NCI-H2171 (cell line): ENCODE data around the gene TENM4.
"Not testable (repeated sequence)": the region's sequence is repeated elsewhere in the genome, so short reads cannot be mapped to it uniquely, and the experiment has no call there.

Source experiments
- DNase-seq: peaks from one replicate; lab custom pipeline; 2025; lab: John Stamatoyannopoulos, UW

TENM4 gene

DNA sequence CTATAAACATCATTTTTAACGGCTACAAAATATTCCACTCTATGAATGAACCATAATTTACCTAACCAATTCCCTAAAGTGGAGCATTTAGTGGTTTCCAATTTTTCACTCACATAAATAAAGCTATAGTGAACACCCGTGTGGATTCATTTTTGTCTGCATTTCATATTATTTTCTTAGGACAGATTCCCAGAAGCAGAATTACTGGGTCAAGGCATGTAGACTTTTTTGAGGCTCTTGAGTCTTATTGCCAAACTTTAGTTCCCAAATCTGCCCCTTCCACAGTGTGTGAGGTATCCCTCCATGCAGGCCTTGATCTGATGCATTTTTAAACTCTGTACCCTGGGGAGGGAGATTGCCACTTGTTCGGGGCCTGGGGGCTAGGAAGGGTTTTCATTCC is 198.2 kb downstream of the TENM4 start:
- no peak for DNase-seq

DNA sequence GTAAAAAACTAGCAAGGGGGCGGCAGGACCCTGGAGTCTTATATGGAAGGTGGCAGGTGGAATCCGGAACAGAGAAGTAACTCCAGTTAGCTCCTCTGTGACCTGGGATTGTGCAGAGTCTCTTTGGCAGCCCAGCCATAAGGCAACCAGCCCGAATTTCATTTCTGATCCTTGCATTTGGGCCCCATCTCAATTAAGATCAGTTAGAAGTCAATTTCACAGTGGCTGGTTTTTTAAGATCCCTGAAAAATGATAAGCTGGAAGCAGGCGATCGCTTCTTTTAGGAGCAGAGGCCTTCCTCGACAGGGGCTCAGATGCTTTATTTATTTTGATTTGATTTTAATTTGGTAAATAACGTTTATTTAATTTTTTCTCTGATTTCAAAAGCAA is 199.0 kb downstream of the TENM4 start:
- no peak for DNase-seq

DNA sequence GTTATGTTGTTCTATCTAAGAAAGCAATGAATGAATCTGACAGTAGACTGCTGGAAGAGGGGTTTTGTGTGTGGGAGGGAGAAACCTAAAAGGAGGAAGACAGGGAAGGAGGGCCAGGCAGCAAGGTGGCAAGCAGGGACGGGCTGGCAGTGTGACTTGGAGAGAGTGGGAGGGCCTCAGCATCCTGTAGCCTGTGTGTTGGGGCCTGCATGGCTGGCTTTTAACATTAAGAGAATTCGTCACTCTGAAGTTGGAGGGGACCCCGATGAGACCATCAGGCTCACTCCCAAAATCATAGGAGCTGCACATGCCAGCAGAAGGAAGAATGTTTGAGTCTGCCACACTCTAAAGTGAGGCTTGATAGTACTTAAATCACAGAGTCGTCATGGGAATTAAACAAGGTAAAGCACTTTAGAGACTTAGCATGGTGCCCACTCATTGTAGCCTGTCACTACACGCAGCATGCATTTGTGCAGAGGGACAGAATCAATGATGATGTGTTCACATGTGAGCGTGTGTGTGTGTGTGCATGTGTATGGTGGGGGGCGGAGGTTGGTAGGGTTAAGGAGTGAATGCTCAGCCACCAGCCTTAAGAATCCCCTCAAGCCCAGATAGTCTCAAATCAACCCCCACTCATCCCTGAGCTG is 199.5 kb downstream of the TENM4 start:
- no peak for DNase-seq

DNA sequence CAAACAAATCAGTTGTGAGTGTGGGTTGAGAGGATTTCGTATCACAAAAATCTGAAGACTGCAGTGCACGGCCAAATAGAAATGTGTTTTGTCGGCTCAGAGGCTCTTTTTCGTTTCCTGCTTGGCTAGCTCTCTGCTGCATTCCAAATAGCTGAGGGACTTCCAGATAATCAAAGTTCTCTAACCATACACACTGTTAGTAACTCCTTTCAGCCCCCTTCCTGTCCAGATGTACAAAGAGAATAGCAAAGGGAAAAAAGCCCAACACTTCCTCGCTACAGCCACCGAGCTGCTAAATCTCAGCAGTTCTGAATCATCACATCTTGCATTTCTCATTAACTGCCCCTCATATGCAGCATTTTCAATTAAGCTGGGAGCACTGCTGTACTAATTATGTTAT is 203.1 kb downstream of the TENM4 start:
- DNase-seq, result no peak

DNA sequence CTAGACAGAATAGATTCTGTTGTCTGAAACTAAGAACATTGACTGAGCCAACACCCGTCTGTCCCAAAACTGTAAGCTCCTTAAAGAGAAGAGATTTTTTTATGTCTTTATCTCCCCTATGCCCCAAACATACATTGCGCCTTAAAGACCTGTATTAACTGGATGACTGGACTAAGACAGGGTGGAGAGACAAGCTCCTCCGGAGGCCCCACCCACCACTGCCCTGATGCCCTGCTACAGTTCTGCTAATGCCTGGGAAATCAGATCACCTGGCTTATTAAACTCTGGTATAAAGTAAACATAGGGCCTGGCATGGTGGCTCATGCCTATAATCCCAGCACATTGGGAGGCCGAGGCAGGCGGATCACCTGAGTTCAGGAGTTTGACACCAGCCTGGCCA is 203.7 kb downstream of the TENM4 start:
- DNase-seq, result no peak

DNA sequence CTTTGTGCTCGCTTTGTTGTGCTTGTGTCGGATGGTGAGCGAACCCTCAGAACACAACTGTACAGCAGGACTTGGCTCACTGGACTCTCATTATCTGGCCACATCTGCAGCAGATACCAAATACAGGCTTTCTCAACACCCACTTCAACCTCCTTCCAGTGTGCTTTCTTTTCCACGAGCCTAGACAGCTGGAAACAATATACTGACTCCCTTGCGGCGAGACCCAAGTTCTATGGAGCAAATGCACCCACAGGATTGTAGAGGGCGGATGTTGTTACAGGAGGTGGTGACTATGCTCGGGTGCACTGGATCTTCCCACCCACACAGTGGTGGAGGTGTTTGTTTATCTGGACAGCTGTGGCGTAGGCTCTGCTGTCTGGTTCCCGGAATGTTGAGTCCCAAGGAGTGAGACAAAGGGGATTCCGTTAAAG is 204.3 kb downstream of the TENM4 start:
- no peak for DNase-seq

DNA sequence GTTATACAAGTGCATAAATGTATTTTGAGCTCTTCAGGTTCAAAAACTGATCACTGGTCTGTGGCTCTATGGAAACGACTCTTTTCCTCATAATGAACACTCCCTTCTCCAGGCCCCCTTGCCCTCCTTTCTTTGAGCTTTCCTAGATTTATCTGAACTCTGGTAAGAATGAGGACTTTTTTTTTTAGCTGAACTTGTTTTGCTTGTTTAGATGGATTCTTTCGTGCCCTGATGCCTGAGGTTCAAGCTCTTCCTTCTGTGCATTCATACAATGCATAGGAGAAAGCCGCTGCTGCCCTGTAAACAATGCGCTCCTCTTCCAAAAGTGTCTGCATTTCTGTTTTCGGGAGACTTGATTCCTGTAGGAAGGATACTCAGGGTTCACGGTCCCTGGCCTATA is 205.1 kb downstream of the TENM4 start:
- no peak for DNase-seq

DNA sequence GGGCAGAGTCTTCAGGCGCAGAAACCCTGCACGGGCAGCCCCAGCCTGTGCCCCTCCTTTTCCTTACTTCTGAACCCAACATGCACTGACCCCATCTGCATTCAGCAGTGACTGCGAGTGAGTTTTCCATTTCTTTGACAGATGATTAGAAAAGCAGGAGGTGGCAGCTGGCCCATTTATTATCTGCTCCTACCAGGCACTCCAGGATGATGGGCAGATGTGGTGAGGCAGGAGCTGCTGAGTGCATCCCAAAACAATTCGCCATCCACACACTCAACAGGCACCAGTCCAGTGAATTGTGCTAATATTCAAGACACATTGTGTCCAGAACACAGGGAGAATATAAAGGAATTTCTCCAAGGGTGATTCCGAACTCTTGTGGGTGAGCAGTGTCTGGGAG is 208.5 kb downstream of the TENM4 start:
- peak; percentile 64 for DNase-seq

DNA sequence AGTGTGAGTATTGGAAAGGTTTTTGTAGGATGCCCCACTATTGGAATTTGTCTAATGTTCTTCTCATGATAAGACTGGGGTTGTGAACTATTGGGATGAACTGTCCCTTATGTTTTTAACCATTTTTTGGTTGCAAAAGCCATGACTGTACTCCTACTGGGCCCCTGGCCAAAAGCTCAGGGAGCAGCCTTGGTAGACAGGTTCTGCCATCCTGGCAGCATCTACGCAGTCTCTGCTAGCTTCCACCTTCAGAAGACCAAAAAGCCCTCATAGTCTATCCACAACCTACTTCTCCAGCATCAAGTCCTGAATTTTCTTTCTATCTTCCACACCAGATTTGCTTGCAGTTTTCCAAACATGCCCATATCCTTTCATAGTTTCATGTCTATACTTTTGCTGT is 211.8 kb downstream of the TENM4 start:
- no peak for DNase-seq

DNA sequence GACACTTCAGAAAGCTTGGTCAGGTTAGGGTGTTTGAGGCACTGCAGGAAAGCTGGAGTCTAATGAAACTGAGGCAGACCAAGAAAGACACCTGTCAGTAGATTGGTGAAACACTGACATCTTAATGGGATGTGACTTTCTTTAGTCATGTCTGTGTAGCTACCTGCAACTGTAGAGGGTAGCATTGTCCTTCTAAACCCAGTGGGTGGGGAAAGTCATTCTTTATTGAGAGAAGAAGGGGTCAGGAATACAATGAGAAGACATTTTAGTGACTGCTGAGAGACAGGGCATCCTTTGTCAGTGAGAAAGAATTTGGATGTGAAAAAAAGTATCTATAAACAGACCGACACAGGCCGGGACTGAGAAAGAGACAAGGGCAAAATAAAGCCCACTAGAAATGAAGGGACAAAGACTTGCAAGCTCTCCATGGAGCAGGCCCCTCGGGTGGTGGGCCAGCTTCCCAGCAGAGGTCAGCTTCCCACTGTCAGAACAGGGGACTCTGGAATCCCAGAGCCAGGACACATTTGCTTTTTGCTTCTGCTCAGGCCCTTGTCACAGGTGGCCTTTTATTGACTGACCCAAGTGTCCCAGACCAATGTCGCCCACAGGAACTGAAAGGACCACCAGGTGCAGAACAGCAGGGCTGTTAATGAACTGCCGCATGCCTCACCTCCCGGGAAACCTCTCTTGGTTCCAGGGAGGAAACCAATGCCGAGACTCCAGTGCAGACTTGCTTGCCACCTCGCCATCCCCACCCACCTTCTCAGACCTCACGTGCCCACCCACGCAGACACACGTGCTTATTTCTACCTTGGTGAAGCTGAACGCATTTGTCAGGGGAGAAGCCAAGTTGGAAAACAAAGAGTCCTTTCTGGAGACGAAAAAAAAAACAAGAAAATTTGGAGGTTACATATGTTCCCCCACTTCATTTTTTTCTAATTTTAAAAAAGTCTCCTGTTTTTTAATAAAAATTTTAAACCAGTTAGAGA is 212.8 kb downstream of the TENM4 start:
- DNase-seq, result no peak

DNA sequence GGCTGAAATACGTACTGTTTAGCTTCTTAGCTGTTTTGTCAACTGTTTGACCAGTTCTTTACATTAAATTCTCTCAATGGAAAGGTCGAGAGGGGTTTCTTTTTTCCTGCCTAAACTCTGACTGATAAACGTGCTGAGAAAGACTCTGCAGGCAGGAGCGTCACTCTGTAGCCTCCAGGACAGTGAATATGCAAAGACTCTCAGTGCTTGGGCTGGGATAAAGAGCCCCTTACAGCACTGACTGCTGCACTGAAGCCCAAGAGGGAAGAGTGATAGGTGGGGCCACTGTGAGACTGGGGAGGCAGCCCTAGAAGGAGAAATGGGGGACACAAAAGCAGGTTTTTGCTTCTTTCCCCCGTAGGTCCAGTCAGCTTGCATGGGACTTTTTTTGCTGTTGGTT is 213.5 kb downstream of the TENM4 start:
- DNase-seq, result no peak

DNA sequence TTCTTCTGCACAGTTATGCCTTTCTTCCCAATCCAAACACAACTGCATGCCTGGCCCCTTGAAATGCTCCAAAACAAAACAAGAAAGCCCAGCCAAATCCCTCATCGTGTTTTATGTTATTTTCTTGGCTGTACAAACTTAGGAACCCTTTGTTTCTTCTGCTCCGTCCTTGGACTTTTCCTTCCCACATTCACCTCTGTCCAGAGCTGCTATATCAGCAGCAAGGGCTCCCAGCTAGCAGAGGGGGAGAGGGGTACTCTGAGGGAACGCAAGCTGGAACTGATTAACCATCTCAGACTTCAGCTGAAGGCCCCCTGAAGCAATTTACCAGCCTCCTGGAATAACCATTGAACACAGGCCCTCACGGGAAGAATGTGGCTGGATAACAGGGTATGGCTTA is 214.7 kb downstream of the TENM4 start:
- no peak for DNase-seq

DNA sequence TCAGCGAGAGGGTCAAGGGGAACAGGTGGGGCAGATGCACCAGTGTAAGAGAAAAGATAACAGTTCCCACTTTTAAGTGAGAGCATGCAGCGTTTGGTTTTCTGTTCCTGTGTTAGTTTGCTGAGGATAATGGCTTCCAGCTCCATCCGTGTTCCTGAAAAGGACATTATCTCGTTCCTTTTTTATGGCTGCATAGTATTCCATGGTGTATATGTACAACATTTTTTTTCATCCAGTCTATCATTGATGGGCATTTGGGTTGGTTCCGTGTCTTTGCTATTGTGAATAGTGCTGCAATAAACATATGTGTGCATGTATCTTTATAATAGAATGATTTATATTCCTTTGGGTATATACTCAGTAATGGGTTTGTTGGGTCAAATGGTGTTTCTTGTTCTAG is 218.7 kb downstream of the TENM4 start:
- not testable (repeated sequence) for DNase-seq

DNA sequence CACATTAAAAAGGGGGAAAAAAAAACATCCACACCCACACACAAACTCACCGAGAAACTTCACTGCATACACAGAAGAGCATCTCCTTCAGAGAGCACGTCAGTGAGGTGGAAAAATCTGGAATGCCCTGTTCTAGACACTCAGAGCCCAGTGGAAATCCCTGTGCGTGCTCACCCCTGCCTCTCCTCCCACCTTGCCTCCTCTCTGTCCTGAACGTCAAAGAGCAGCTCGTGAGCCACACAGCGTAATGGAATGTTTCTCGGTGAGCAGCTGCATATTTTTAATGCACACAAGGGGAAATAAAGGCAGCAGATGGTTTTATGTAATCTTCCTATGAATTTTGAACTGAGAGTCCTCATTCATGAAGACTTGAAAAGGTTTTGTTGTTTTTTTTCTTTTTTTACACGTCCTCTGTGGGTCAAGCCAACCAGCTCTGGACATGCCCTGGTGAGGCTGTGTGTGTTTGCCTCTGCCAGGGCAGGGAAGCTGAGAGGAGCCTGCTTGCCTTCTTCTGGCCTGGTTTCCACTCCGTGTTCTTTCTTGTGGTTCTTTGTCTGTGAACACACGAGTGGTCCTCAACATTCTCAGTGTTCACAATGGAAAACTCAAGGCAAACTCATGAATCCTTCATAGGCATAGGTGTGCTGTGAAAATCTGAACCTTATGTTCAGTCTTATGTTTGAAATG is 219.2 kb downstream of the TENM4 start:
- no peak for DNase-seq

DNA sequence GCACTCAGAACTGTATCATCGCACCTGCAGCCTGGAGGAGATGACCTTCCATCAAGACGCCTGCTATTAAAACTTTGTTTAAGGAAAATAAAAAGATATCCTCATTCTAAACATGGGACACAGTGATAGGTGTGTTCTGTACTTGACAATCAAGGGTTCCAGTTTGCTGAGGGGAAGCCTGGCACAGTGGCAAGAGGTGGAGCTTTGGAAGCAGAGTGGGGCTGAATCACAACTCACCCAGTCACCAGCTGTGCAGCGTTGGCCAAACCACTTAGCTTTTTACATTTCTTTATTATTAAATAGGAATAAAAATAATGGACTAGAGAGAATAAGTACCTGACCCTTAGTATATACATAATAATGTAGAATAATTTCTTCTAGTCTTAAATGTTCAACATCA is 220.7 kb downstream of the TENM4 start:
- DNase-seq, result no peak

DNA sequence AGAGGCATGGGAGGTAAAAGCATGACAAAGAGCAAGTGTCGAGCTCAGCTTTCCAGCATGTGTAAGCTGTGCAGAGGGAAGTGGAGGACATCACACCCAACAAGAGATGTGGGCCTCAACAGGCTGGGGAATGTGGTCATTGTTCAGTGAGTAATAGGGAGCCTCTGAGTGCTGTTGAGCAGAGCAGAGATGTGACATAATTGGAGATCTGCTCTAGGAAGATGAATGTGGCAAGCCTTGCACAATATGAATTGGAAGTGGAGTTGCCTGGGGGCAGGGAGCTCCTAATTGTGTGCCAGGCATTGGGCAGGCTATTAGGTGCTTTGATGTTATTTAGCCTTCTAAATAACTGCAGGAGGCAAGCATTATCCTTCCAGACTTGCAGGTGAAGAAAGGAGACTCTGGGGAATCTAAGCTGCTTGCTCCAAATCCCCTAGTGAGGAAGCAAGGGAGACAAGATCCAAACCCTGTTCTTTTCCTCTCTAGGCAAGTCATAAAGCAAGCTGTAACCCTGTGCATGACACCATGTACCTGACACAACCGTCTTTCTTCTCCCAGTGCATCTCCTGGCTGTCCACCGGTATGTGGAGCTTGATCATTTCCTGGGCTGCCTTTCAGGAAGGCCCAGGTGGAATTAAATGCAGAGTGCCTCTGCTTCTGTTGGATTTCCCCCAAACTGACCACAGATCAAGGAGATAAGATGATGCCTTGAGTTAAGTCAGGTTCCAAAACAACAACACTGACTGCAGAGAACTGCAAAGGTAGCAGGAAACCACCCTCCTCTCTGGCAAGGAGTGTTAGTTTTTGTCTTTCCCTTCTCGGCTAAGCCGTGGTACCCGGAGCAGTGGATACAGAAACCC is 221.4 kb downstream of the TENM4 start:
- no peak for DNase-seq

DNA sequence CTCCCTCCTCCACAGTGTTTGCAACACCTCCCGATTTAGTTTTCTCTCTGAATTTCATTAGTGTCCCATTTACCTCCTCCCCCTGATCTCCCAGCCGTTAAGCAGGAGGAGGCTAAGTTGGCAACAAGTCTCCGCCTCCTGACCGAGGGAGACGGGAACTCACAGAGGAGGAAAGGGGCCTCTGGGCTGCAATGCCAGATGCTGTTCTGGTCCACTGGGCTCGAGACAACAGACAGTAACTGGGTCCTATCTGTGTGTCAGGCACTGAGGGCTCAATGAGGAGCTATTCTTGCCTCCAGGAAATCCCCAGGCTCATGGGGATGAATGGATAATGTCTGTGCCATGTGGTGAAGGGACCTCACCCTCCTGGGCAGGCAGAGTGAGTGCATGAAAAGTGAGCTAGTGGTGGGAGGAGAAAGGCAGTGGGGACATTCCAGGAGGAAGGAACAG is 228.1 kb downstream of the TENM4 start:
- DNase-seq, result no peak

DNA sequence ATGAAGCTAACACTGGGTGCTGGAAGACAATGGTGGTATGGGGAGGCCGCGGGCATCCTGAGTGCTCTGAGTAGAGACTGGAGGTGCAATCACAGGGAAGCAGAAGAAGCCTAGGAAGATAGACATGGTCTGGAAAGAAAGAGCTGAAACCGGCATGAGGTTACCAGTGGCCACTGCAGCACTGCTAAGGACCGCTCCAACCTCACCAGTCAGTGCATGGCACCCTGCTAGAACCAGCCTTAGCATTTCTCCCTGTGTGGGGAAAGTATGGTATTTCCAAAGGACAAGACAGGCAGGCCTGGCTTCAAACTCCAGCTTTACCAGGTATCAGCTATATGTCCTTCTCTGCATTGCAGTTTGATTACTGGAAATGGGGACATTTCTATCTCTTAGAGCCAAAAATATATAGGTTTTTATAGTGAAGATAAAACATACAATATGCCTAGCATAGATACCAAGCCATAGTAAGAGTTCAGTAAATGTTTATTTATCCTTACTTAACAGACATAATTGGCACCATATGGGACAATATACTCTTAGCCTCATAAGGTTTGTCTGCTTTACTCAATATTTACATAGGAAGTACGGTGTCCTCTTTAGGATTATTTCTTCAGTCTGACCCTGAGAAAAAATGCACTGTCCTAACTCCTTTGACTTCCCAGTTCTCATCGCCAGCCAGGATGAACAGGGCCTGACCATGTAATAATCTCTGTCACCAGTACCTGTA is 231.1 kb downstream of the TENM4 start:
- no peak for DNase-seq

DNA sequence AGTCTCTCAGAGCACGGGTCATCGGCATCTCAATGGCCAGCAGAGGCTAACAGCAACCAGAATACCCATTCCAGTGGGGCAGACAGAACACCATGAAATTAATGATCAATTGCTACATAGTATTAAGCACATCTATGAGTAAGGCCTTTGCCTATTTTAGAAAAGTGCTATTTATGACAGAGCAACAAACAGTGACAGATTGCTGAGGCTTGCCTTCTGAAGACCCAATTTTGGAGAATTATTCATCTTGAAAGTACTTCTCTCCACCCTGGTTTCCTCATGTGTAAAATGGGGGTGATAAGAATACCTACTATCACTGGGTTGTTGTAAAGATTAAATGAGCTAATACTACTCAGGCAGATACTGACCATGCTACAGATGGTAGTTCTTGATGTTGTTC is 232.7 kb downstream of the TENM4 start:
- DNase-seq, result no peak

DNA sequence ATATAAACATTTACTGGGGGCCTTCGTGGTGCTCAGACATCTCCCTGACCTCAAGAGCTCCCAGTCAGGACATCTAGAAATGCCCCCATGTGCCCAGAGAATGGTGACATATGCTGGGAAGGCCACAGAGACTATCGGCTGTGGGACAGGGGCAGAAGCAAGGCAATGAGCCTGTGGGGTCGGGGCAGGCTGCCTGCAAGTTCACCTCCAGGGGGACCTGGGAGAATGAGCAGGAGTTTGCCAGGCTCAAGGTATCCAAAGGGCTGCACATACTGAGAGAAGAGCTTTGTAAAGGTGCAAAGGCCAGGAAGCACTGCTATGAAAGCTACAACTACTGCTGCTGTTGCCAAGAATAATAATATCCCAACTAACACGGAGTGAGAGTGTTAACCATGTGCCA is 233.9 kb downstream of the TENM4 start:
- DNase-seq, result no peak

DNA sequence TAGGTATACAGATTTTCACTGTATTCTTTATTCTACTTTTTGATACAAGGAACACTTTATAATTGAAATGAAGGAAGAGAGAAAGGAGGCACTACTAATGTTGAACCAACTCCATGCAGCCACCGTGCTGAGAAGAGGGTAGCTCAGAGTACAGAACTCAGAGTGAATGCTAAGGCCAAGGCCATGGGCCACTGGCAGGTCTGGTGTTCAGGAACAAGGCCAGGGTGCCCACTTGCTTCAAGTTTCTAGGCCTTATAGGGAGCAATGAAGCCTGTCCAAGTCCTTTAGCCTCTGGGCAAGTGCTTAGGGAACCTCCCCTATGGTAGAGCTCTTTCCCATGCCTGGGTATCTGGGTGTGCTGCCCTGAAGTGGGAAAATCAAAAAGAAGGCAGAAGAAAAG is 235.0 kb downstream of the TENM4 start:
- DNase-seq, result no peak
